Measurements from ENCODE around the gene HSCB.

- TF ChIP-seq, protein P1, sequence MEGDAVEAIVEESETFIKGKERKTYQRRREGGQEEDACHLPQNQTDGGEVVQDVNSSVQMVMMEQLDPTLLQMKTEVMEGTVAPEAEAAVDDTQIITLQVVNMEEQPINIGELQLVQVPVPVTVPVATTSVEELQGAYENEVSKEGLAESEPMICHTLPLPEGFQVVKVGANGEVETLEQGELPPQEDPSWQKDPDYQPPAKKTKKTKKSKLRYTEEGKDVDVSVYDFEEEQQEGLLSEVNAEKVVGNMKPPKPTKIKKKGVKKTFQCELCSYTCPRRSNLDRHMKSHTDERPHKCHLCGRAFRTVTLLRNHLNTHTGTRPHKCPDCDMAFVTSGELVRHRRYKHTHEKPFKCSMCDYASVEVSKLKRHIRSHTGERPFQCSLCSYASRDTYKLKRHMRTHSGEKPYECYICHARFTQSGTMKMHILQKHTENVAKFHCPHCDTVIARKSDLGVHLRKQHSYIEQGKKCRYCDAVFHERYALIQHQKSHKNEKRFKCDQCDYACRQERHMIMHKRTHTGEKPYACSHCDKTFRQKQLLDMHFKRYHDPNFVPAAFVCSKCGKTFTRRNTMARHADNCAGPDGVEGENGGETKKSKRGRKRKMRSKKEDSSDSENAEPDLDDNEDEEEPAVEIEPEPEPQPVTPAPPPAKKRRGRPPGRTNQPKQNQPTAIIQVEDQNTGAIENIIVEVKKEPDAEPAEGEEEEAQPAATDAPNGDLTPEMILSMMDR (IDR thresholded peaks at IDR 0.05) = no peak
- no peak for TF ChIP-seq POLR2AphosphoS5 (IDR thresholded peaks at IDR 0.05)
- TF ChIP-seq POLR2A (IDR thresholded peaks at IDR 0.05) = no peak
- TF ChIP-seq EP300 (IDR thresholded peaks at IDR 0.05) = no peak
These were observed 32.5 kb downstream of the HSCB start for GRCh38 chr22:28774378-28774777.
